ENCODE results near the gene PORCN.

The PORCN gene

DNA sequence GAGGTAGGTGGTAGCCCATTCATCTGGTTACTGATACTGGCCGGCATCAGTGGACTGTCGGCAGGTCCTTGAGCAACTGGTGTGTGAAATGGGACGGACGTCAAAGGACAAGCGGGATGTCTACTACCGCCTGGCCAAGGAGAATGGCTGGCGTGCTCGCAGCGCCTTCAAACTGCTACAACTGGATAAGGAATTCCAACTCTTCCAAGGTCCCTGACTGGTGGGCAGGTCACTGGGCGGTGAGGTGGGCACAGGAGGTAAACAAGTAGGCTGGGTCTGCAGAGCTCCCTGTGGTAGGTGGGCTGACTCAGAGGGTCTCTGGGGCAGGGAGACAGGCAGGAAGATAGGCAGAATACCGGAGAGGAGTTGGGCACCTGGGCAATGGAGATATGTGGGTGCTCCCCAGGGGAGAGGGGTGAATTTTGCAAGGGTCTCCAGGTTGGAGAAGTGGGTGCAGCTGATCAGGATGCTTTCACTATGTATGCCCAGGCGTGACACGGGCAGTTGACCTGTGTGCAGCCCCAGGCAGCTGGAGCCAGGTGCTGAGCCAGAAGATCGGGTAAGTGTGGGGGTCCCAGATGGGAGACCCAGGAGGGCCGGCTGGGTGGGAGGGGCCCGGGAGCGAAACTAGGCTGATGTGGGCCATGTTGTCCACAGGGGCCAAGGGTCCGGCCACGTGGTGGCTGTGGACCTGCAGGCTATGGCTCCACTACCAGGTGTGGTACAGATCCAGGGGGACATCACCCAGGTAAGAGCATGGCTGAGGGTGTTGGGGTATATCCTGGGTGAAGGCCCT lies 30.6 kb upstream of the PORCN start:
- DNase-seq = peak; percentile 46

- DNase-seq = no peak
Observed at GRCh38 chrX:48478806-48479205, 30.0 kb upstream of the PORCN start.

DNA sequence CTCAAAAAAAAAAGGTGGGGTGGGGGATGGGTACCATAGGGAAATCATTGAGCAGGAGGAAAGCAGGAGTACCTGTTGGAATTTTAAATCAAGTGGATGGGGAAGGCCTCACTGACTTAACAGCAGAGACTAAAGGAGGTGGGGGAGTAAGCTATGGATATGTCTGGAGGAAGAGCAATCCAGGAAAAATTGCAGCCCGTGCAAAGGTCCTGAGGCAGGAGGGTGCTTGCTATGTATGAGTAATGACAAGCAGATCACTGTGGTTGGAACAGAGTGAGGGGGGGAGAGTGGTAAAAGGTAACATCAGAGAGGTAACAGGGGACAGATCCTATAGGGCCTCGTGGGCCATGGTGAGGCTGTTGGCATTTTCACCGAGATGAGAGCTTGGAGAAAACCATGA lies 28.6 kb upstream of the PORCN start:
- DNase-seq = no peak

GRCh38 chrX:48480583-48480982 lies 28.2 kb upstream of the PORCN start:
- no peak for DNase-seq

- DNase-seq = no peak
Observed at GRCh38 chrX:48482526-48482925, 26.3 kb upstream of the PORCN start.

- peak; percentile 92 for DNase-seq
Observed at GRCh38 chrX:48487362-48487798, 21.4 kb upstream of the PORCN start.

DNA sequence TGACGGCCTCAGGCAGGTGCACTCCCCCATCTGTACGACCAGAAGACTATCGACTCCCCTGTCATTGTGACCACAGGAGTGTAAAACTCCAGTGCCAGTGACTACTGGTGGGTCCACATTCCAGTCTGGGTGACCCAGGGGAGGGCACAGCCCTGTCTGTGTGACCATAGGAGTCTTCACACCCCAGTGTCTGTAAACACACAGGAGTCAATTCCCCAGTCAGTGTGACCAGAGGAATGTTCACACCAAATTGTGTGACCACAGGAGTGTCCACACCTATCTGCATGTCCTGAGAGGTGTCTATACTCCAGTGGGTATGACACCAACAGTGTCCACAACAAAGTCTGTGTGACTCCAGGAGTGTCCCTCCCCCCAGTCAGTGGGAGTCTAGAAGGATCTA lies 20.8 kb upstream of the PORCN start:
- DNase-seq = no peak

GRCh38 chrX:48489296-48489695 lies 19.5 kb upstream of the PORCN start:
- no peak for DNase-seq

GRCh38 chrX:48489892-48490291 lies 18.9 kb upstream of the PORCN start:
- no peak for DNase-seq

- DNase-seq = no peak
Observed at GRCh38 chrX:48490661-48491060, 18.1 kb upstream of the PORCN start.

DNA sequence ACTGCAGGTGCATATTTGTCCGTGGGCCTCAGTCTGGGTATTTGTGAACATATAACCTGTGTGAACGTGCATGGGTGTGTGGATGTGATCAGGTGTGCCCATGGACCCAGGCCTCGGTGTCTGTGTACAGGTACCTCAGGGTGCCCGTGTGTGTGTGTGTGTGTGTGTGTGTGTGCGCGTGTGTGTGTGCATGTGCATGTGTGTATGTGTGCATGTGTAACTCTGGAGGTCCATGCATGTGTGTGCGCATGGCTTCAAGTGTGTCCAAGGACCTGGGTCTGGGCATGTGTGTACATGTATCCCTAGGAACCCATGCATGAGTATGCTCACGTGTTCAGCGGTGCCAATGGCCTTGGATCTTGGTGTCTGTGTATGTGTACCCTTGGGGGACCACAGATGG lies 17.0 kb upstream of the PORCN start:
- no peak for DNase-seq

GRCh38 chrX:48492293-48492910 lies 16.4 kb upstream of the PORCN start:
- DNase-seq = peak; percentile 80

DNA sequence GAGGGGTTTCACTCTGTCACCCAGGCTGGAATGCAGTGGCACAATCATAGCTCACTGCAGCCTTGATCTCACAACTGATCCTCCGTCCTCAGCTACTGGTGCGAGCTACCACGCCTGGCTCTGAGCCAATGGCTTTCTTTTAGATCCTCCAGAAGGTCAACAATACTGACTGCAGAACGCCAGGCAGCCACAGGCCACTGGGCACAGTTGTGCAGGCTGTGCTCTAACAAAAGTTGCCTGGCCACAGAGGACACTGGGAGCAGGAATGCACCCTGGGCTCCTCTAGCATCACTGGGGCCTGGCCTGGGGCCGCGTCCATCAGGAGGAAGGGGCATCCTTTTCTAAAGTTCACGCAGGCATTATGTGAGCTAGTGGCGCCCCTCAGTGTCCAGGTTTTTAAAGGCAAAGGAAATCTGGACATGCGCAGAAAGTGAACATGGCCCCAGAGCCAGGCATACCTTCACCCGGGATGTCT lies 14.9 kb upstream of the PORCN start:
- DNase-seq = peak; percentile 85

DNA sequence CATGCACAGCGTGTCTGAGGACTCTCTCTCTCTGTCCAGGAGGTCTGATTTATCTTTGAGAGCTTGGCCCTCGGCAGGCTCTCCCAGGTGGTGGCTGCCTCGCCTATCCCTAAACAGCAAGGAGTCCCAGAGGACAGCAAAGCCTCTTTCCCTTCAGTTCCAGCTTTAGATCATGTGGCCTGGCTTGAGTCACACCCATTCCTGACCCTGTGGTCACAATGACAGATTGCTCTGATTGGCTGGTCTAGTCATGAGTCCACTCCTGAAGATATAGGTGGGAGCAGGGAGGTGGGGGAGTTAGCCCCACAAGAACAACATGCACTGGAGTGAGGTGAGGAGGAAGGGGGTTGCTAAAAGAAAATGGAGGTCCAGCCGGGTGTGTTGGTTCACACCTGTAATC lies 12.1 kb upstream of the PORCN start:
- DNase-seq = no peak

DNA sequence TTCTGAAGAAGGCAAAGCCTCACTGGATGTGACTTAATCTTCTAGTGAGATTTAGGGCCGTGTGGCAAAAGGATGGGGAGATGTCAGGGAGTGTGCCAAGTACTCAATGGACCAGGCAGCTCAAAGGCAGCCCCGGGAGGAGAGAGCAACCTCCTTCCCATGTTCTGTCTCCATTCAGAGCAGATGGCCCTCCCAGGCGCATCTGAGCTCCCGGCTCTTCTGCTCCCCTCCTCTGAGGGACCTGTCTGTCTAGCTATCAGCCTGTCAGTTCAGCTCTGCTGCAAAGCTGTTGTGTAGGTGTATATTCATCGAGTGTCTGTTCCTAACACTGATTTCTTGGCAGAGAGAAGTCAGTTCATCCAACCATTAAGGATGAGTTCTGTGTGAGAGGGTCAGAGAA lies 10.9 kb upstream of the PORCN start:
- DNase-seq = no peak

- no peak for DNase-seq
Observed at GRCh38 chrX:48498374-48498809, 10.4 kb upstream of the PORCN start.

DNA sequence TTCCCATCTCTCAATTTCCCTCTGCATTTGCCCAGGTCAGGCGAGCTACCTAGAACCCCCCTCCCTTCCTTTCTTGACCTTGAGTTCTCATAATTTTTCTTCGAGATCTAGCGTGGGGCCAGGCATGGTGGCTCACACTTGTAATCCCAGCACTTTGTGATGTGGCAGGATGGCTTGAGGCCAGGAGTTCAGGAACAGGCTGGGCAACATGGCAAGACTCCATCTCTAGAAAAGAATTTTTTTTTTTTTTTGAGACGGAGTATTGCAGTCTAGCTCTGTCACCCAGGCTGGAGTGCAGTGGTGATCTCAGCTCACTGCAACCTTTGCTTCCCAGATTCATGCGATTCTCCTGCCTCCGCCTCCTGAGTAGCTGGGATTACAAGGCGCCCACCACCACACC lies 4.5 kb upstream of the PORCN start:
- no peak for DNase-seq

- DNase-seq = no peak
Observed at GRCh38 chrX:48505481-48505880, 3.3 kb upstream of the PORCN start.

- DNase-seq = no peak
Observed at GRCh38 chrX:48507246-48507645, 1.5 kb upstream of the PORCN start.

DNA sequence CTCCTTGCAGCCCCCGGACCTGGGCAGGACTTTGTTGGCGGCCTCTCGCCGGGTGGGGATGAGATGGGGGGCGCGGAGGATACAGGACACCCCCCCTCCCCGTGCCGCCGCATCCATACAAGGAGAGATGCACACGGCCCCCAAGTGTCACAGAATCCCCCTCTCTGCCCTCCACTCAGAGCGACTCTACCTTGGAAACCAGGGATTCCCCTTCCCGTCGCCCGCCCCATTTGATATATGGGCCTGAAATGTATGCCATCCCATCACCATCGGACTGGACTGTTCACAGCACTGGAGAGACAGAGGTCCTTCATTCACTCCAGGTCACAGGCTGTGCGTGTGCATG lies 426 bp downstream of the PORCN start:
- DNase-seq = no peak

DNA sequence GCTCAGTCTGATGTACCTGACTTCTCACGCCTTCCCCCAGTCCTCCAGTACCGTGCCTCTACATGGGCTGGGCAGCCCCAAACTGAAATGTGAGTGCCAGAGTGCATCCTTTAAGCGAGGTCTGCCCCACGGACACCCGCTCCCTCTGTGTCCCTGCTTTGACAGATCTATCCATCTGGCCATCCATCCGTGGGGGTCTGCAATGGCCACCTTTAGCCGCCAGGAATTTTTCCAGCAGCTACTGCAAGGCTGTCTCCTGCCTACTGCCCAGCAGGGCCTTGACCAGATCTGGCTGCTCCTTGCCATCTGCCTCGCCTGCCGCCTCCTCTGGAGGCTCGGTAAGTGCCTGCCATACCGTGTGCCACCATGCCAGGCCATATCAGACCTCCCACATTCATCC lies 827 bp downstream of the PORCN start:
- DNase-seq = no peak

DNA sequence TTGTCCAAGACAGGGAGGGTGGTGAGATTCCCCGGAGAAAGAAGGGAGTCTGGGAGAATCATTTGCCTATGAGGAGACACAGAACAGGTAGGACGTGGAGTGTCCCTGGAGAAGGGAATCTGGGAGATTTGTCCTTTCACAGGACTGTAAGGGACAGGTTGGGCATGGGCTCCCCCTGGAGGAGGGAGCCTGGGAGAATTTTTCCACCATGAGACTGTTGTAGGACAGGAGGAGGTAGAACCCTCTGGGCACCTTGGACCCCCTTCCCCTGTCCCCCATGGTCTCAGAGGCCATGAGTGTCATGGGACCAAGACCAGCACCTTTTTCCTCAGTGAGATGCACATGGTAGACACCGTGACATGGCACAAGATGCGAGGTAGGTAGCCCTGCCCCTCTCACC lies 2.8 kb downstream of the PORCN start:
- no peak for DNase-seq

DNA sequence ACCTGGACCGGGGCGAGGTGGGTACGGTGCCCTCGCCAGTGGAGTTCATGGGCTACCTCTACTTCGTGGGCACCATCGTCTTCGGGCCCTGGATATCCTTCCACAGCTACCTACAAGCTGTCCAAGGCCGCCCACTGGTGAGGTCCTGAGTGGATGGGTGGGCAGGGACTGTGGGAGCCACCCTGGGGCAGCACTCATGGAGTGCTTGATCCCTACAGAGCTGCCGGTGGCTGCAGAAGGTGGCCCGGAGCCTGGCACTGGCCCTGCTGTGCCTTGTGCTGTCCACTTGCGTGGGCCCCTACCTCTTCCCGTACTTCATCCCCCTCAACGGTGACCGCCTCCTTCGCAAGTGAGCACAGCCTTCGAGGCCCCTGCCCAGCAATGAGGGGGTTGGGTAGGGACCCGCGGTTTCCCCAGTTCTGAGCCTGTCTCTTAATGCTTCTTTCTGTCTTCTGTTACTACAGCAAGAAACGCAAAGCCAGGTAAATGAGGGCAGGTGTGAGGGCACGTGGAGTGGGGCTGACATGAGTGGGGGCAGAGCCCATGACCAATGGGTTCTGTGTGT lies 3.7 kb downstream of the PORCN start:
- DNase-seq = no peak

DNA sequence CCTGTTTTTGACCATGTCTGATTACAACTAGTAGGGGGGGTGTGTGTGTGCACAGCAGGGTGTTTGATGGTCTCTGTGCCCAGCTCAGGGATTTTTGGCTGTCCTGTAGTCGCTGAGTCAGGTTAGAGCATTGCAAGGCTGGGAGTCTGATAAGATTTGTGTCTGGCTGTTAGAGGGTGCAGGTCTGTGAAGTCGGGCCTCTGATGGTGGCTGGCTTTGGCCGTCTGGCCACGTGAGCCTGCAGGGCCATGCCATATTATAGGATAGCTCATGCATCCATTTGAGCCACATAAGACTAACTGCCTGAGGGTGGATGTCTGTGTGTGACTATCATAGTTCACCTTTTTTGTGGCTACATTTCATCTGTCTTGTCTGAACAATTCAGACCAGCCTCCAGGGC lies 4.9 kb downstream of the PORCN start:
- peak; percentile 68 for DNase-seq
